GM12874 (cell line): ENCODE data around the gene PHF19.

ENCODE experiments used
- CTCF ChIP-seq: IDR thresholded peaks from 2 replicates; pipeline ENCODE4 v1.5.1; 2011; ENCODE audit warnings: low read depth, mild to moderate bottlenecking, control low read depth, low read length, moderate library complexity; ENCODE audit not compliant: insufficient read depth

Gene PHF19

GRCh38 chr9:120841930-120842684 lies 34.9 kb downstream of the PHF19 start:
- TF ChIP-seq CTCF = no peak

- TF ChIP-seq CTCF = no peak
Observed at GRCh38 chr9:120839146-120839545, 37.8 kb downstream of the PHF19 start.

GRCh38 chr9:120837921-120838320 lies 39.1 kb downstream of the PHF19 start:
- TF ChIP-seq CTCF = no peak

- no peak for TF ChIP-seq CTCF
Observed at GRCh38 chr9:120833325-120833724, 43.7 kb downstream of the PHF19 start.

- TF ChIP-seq CTCF = no peak
Observed at GRCh38 chr9:120832807-120833206, 44.2 kb downstream of the PHF19 start.

GRCh38 chr9:120830865-120831264 lies 46.1 kb downstream of the PHF19 start:
- TF ChIP-seq CTCF = no peak

- no peak for TF ChIP-seq CTCF
Observed at GRCh38 chr9:120830151-120830550, 46.8 kb downstream of the PHF19 start.
